GM23248 (cell line): ENCODE results near the gene SLC38A8. TPM values are rescaled to one million over a fixed set of nuclear protein-coding genes. Genes with fewer than 3 reads are reported as not detected.

Experiments
- DNase-seq: peaks from one replicate; pipeline ENCODE4 v3.0.0-alpha.2; 2015
- H2AFZ ChIP-seq: fragments of 200-600 bp; sonication (generic); 2 replicates; pipeline ENCODE4 v1.6.1; 2016; ENCODE audit warnings: antibody characterized with exemption
- H3F3A ChIP-seq: fragments of 200-600 bp; sonication (generic); 2 replicates; pipeline ENCODE4 v1.6.1; 2016; ENCODE audit warnings: mild to moderate bottlenecking, antibody characterized with exemption, mixed run types; ENCODE audit not compliant: insufficient read depth
- H3K27ac ChIP-seq: fragments of 200-600 bp; sonication (generic); 2 replicates; pipeline ENCODE4 v1.5.1; 2016; ENCODE audit warnings: mild to moderate bottlenecking
- H3K27me3 ChIP-seq: fragments of 200-600 bp; sonication (generic); replicated peaks from 2 replicates; pipeline ENCODE4 v1.6.1; 2016; ENCODE audit warnings: mild to moderate bottlenecking; ENCODE audit not compliant: insufficient read depth
- H3K36me3 ChIP-seq: fragments of 200-600 bp; sonication (generic); 2 replicates; pipeline ENCODE4 v1.6.1; 2016; ENCODE audit warnings: low read depth, mild to moderate bottlenecking
- H3K4me1 ChIP-seq: fragments of 200-600 bp; sonication (generic); 2 replicates; pipeline ENCODE4 v1.6.1; 2016; ENCODE audit warnings: mild to moderate bottlenecking; ENCODE audit not compliant: insufficient read depth
- H3K4me2 ChIP-seq: fragments of 200-600 bp; sonication (generic); one replicate; pipeline ENCODE4 v1.6.1; 2016; ENCODE audit warnings: mild to moderate bottlenecking; ENCODE audit not compliant: unreplicated experiment
- H3K4me3 ChIP-seq: fragments of 200-600 bp; sonication (generic); 2 replicates; pipeline ENCODE4 v1.5.1; 2016; ENCODE audit warnings: mild to moderate bottlenecking
- H3K79me2 ChIP-seq: fragments of 200-600 bp; sonication (generic); 2 replicates; pipeline ENCODE4 v1.6.1; 2016; ENCODE audit warnings: mild to moderate bottlenecking; ENCODE audit not compliant: insufficient read depth
- H3K9ac ChIP-seq: fragments of 200-600 bp; sonication (generic); 2 replicates; pipeline ENCODE4 v1.6.1; 2016; ENCODE audit warnings: mild to moderate bottlenecking
- H3K9me2 ChIP-seq: fragments of 200-600 bp; sonication (generic); 2 replicates; pipeline ENCODE4 v1.6.1; 2016; ENCODE audit warnings: mixed run types, mild to moderate bottlenecking, moderate library complexity; ENCODE audit not compliant: insufficient read depth
- H3K9me3 ChIP-seq: fragments of 200-600 bp; sonication (generic); one replicate; pipeline ENCODE4 v1.6.1; 2017; ENCODE audit warnings: low read depth
- H4K20me1 ChIP-seq: fragments of 200-600 bp; sonication (generic); 2 replicates; pipeline ENCODE4 v1.6.0; 2016; ENCODE audit not compliant: insufficient read depth
- EZH2 ChIP-seq: fragments of 200-600 bp; sonication (generic); IDR thresholded peaks from 2 replicates; pipeline ENCODE4 v1.6.1; 2018; ENCODE audit warnings: antibody characterized with exemption, mild to moderate bottlenecking; ENCODE audit not compliant: insufficient read depth, poor library complexity, severe bottlenecking
- EZH2phosphoT487 ChIP-seq: fragments of 200-600 bp; sonication (generic); IDR thresholded peaks from 2 replicates; pipeline ENCODE4 v1.6.1; 2018; ENCODE audit warnings: antibody characterized with exemption, moderate library complexity, mild to moderate bottlenecking, low read depth; ENCODE audit not compliant: insufficient read depth
- WGBS, 2 experiments: methylation state at CpG; one replicate each; pipeline ENCODE4 v1.1.6; 2015 to 2017; ENCODE audit warnings: low lambda C conversion rate in 2 of 2, low coverage in 1 of 2; ENCODE audit errors: missing lambda C conversion rate in 2 of 2; 5-methylcytosine and 5-hydroxymethylcytosine counted together
- in situ Hi-C: fragments of 300-500 bp; cut with MboI; formaldehyde crosslinking; loops from 2 replicates; pipeline ENCODE4 v1.15.0; 2020
- polyA plus RNA-seq: library from polyadenylated mRNA; unstranded; fragments of >200 nt; fragmentation: Nextera tagmentation; extraction: Ambion mirVana; gene quantifications from 2 replicates; pipeline ENCODE4 v1.2.1, GENCODE V29; 2016
- total RNA-seq: library from RNA; depleted of rRNA; stranded (reverse); fragments of >200 nt; shearing (Covaris generic); gene quantifications from 2 replicates; pipeline ENCODE4 v1.2.3, GENCODE V29; 2014

The SLC38A8 gene
- total and polyA plus RNA-seq, 2 experiments from 2014 or later, result not detected

- H3K27me3 ChIP-seq, result peaks cover under 1% of the 10 kb centered on the region; the same call in 1 of the 2 replicates
- TF ChIP-seq EZH2, result no peak
- in situ Hi-C loops, result loop anchor here (5.0 kb wide), 1 partner anchor 80 kb away; the partner anchor contains the start of gene NECAB2
- H3K4me1 ChIP-seq, result no peaks in the 10 kb centered on the region
- H3K36me3 ChIP-seq, result no peaks in the 10 kb centered on the region
- H3K27ac ChIP-seq, result no peak overlapping the region
- no peak overlapping the region for H3K9ac ChIP-seq
- no peak overlapping the region for H2AFZ ChIP-seq
- H4K20me1 ChIP-seq, result no peaks in the 10 kb centered on the region
- no peaks in the 10 kb centered on the region for H3K9me2 ChIP-seq
- no peaks in the 10 kb centered on the region for H3K79me2 ChIP-seq
- no peaks in the 10 kb centered on the region for H3F3A ChIP-seq
- WGBS, 2 experiments, result 96% methylated on average over 6 of the region's 6 CpGs
- no peaks in the 10 kb centered on the region for H3K9me3 ChIP-seq
- no peak for DNase-seq
- no peak overlapping the region for H3K4me3 ChIP-seq
- no peak overlapping the region for H3K4me2 ChIP-seq
Observed at GRCh38 chr16:84047626-84048025, 5.0 kb upstream of the SLC38A8 start.

GRCh38 chr16:84047206-84047605 lies 4.6 kb upstream of the SLC38A8 start:
- no peak overlapping the region for H3K27ac ChIP-seq
- H3K4me1 ChIP-seq, result no peaks in the 10 kb centered on the region
- no peaks in the 10 kb centered on the region for H3K79me2 ChIP-seq
- WGBS, 2 experiments, result 87 to 89% methylated on average over 6 of the region's 6 CpGs
- no peak overlapping the region for H3K9ac ChIP-seq
- H3K27me3 ChIP-seq, result peaks cover 5% of the 10 kb centered on the region
- no peak for DNase-seq
- TF ChIP-seq EZH2 (no peak), EZH2phosphoT487 (no peak)
- no peak overlapping the region for H3K4me3 ChIP-seq
- no peaks in the 10 kb centered on the region for H3F3A ChIP-seq
- H2AFZ ChIP-seq, result no peak overlapping the region
- H3K36me3 ChIP-seq, result no peaks in the 10 kb centered on the region
- H3K9me2 ChIP-seq, result no peaks in the 10 kb centered on the region
- H3K9me3 ChIP-seq, result no peaks in the 10 kb centered on the region
- H4K20me1 ChIP-seq, result no peaks in the 10 kb centered on the region
- no peak overlapping the region for H3K4me2 ChIP-seq
- in situ Hi-C loops, result loop anchor here (5.0 kb wide), 1 partner anchor 80 kb away; the partner anchor contains the start of gene NECAB2

- 85% methylated on average over 19 of the region's 19 CpGs for WGBS, 2 experiments
- H4K20me1 ChIP-seq, result no peaks in the 10 kb centered on the region
- no peak overlapping the region for H2AFZ ChIP-seq
- H3K9me2 ChIP-seq, result no peaks in the 10 kb centered on the region
- TF ChIP-seq EZH2, result no peak
- no peak for TF ChIP-seq EZH2phosphoT487
- no peak for DNase-seq
- no peaks in the 10 kb centered on the region for H3K79me2 ChIP-seq
- no peak overlapping the region for H3K4me2 ChIP-seq
- in situ Hi-C loops, result loop anchor here (5.0 kb wide), 1 partner anchor 79 kb away; the partner anchor contains the start of gene NECAB2
- no peak overlapping the region for H3K4me3 ChIP-seq
- H3K27me3 ChIP-seq, result peaks cover 18% of the 10 kb centered on the region
- no peaks in the 10 kb centered on the region for H3F3A ChIP-seq
- H3K4me1 ChIP-seq, result no peaks in the 10 kb centered on the region
- no peaks in the 10 kb centered on the region for H3K36me3 ChIP-seq
- H3K9me3 ChIP-seq, result no peaks in the 10 kb centered on the region
- no peak overlapping the region for H3K27ac ChIP-seq
- H3K9ac ChIP-seq, result no peak overlapping the region
Observed at GRCh38 chr16:84045818-84046470, 3.3 kb upstream of the SLC38A8 start.

- Histone ChIP-seq H3K9me3 (no peaks in the 10 kb centered on the region), H3K4me2 (no peak overlapping the region), H3K79me2 (no peaks in the 10 kb centered on the region), H3K27ac (no peak overlapping the region), H3K36me3 (no peaks in the 10 kb centered on the region), H4K20me1 (no peaks in the 10 kb centered on the region), H3K27me3 (peaks cover 25% of the 10 kb centered on the region), H3K9ac (no peak overlapping the region), H3F3A (no peaks in the 10 kb centered on the region), H3K4me1 (no peaks in the 10 kb centered on the region), H2AFZ (no peak overlapping the region), H3K9me2 (no peaks in the 10 kb centered on the region), H3K4me3 (no peak overlapping the region)
- WGBS, 2 experiments, result 48 to 50% methylated on average over 22 to 33 of the region's 36 CpGs
- TF ChIP-seq EZH2phosphoT487, result no peak
- TF ChIP-seq EZH2, result no peak
- no peak for DNase-seq
- in situ Hi-C loops, result loop anchor here (5.0 kb wide), 1 partner anchor 78 kb away; the partner anchor contains the start of gene NECAB2
Observed at GRCh38 chr16:84045001-84045817, 2.6 kb upstream of the SLC38A8 start.
